Colonic mucosa (tissue), 4 donors: Measurements from ENCODE around the gene AZI2. TPM values are rescaled to one million over a fixed set of nuclear protein-coding genes. Genes with fewer than 3 reads are reported as not detected.

Source experiments
- DNase-seq: peaks from one replicate; pipeline ENCODE4 v3.0.0-alpha.2; 2020
- H3K27ac ChIP-seq: fragments of 200-600 bp; one replicate; pipeline ENCODE4 v1.8.0; 2021
- H3K27me3 ChIP-seq: fragments of 200-600 bp; one replicate; pipeline ENCODE4 v1.8.0; 2021
- H3K36me3 ChIP-seq: fragments of 200-600 bp; one replicate; pipeline ENCODE4 v1.8.0; 2021
- H3K4me1 ChIP-seq: fragments of 200-600 bp; one replicate; pipeline ENCODE4 v1.8.0; 2021; ENCODE audit warnings: mild to moderate bottlenecking
- H3K4me3 ChIP-seq: fragments of 200-600 bp; one replicate; pipeline ENCODE4 v1.8.0; 2021
- H3K9ac ChIP-seq, 2 donors: one replicate each; pipeline ENCODE4 v1.7.0; 2013; ENCODE audit warnings: control low read depth in 2 of 2, low read depth in 2 of 2, low read length in 2 of 2
- H3K9me3 ChIP-seq: fragments of 200-600 bp; one replicate; pipeline ENCODE4 v1.8.0; 2021
- CTCF ChIP-seq: fragments of 200-600 bp; IDR thresholded peaks from one replicate; pipeline ENCODE4 v1.8.0; 2022; ENCODE audit warnings: antibody characterized with exemption, mild to moderate bottlenecking
- intact Hi-C: fragments of 100-400 bp; cut with DNase I; formaldehyde crosslinking; loops from one replicate; pipeline ENCODE4 v1.14.1; 2022
- total RNA-seq, 2 donors: library from RNA; stranded (reverse); fragmentation: NEBNext Ultra II Directional in 1 of 2; extraction: Animal tissue kit (Norgen Biotek cat#: 25700) in 1 of 2; gene quantifications; one replicate each; pipeline ENCODE4 v1.2.1, GENCODE V29; 2021
- donor health status: healthy.
- donor health status: DM: no; HTN: no; CAD: no.
- donor health status: DM: no; HTN: no; CAD: no.

Gene AZI2
- total RNA-seq, 2 donors from 2014 or later, result 31.9 to 47.0 TPM

GRCh38 chr3:28348265-28348628, 377 bp downstream of the AZI2 start:
- no peak for DNase-seq
- Histone ChIP-seq H3K36me3 (no peaks in the 10 kb centered on the region), H3K9ac (peak overlapping the region; percentile 92 to 95), H3K27ac (peak overlapping the region; percentile 99), H3K9me3 (no peaks in the 10 kb centered on the region), H3K4me1 (peaks cover 3% of the 10 kb centered on the region), H3K4me3 (peak overlapping the region; percentile 85), H3K27me3 (no peaks in the 10 kb centered on the region)
- TF ChIP-seq CTCF, result no peak
- intact Hi-C loops, result no loop called here

GRCh38 chr3:28347374-28348264, 1.0 kb downstream of the AZI2 start:
- DNase-seq, result no peak

GRCh38 chr3:28345690-28346089, 2.9 kb downstream of the AZI2 start:
- Histone ChIP-seq H3K9ac (no peak overlapping the region), H3K4me3 (no peak overlapping the region), H3K27me3 (no peaks in the 10 kb centered on the region), H3K9me3 (no peaks in the 10 kb centered on the region), H3K36me3 (no peaks in the 10 kb centered on the region), H3K27ac (no peak overlapping the region), H3K4me1 (peaks cover 3% of the 10 kb centered on the region)
- no peak for DNase-seq
- intact Hi-C loops, result no loop called here
- no peak for TF ChIP-seq CTCF

More at GRCh38 chr3:28347374-28348264, 1.0 kb downstream of the AZI2 start:
- no peaks in the 10 kb centered on the region for H3K9me3 ChIP-seq
- H3K27me3 ChIP-seq, result no peaks in the 10 kb centered on the region
- intact Hi-C loops, result no loop called here
- H3K9ac ChIP-seq, result peak overlapping the region; percentile 92 to 95
- no peak for TF ChIP-seq CTCF
- H3K4me1 ChIP-seq, result peaks cover 3% of the 10 kb centered on the region
- H3K36me3 ChIP-seq, result no peaks in the 10 kb centered on the region
- peak overlapping the region; percentile 99 for H3K27ac ChIP-seq
- peak overlapping the region; percentile 85 for H3K4me3 ChIP-seq

GRCh38 chr3:28343144-28343543, 5.5 kb downstream of the AZI2 start:
- Histone ChIP-seq H3K27me3 (no peaks in the 10 kb centered on the region), H3K36me3 (no peaks in the 10 kb centered on the region), H3K27ac (no peak overlapping the region), H3K9me3 (no peaks in the 10 kb centered on the region), H3K4me3 (no peak overlapping the region), H3K9ac (no peak overlapping the region), H3K4me1 (peaks cover 3% of the 10 kb centered on the region)
- no peak for DNase-seq
- no peak for TF ChIP-seq CTCF
- intact Hi-C loops, result no loop called here

- no peak for DNase-seq
- Histone ChIP-seq H3K27me3 (no peaks in the 10 kb centered on the region), H3K36me3 (no peaks in the 10 kb centered on the region), H3K4me3 (no peak overlapping the region), H3K9ac (no peak overlapping the region), H3K9me3 (no peaks in the 10 kb centered on the region), H3K4me1 (no peaks in the 10 kb centered on the region), H3K27ac (no peak overlapping the region)
- intact Hi-C loops, result no loop called here
- no peak for TF ChIP-seq CTCF
Observed at GRCh38 chr3:28337230-28337629, 11.4 kb downstream of the AZI2 start.
